ENCODE measurements around the gene ASTN2. TPM values are rescaled to one million over a fixed set of nuclear protein-coding genes. Genes with fewer than 3 reads are reported as not detected.

Gene ASTN2
- total and polyA plus RNA-seq, 7 experiments from 2014 or later, result 2.2 to 5.3 (median 4.0) TPM

- peaks cover 0 to 6% (median 4%) of the 10 kb centered on the region in 5 donors for H3K27me3 Mint-ChIP-seq
- CTCF ChIA-PET, result no interaction called here
- no peaks in the 10 kb centered on the region for H3K27me3 ChIP-seq (ENCODE audit: control insufficient read depth in 2 of 2, insufficient read depth in 2 of 2, low read length in 2 of 2)
- peaks cover 0 to 12% (median 4%) of the 10 kb centered on the region in 11 donors for H3K9me3 Mint-ChIP-seq
- intact Hi-C loops (cut with micrococcal nuclease), result no loop called here
- DNase-seq, result no peak
- no peaks in the 10 kb centered on the region for H3K4me1 Mint-ChIP-seq
- no peaks in the 10 kb centered on the region for H3K36me3 Mint-ChIP-seq
- no peaks in the 10 kb centered on the region for H3K9me3 ChIP-seq (ENCODE audit: control insufficient read depth in 2 of 3, low read length in 3 of 3)
- H3K4me1 ChIP-seq (ENCODE audit: control insufficient read depth in 2 of 2, insufficient read depth in 2 of 2, low read length in 2 of 2), result no peaks in the 10 kb centered on the region
- H3K36me3 ChIP-seq (ENCODE audit: control insufficient read depth in 2 of 3, insufficient read depth in 3 of 3, low read length in 3 of 3), result no peaks in the 10 kb centered on the region
- H3K27ac Mint-ChIP-seq, result no peak overlapping the region
- H3K4me3 Mint-ChIP-seq, result no peak overlapping the region
- no peak overlapping the region for H3K4me3 ChIP-seq (ENCODE audit: low read length)
- no peak for ATAC-seq
- POLR2A ChIA-PET, result no interaction called here
- H3K27ac ChIP-seq (ENCODE audit: low read depth, low read length), result no peak overlapping the region
Measured at GRCh38 chr9:116934131-116934530, 480.7 kb downstream of the ASTN2 start.

DNA sequence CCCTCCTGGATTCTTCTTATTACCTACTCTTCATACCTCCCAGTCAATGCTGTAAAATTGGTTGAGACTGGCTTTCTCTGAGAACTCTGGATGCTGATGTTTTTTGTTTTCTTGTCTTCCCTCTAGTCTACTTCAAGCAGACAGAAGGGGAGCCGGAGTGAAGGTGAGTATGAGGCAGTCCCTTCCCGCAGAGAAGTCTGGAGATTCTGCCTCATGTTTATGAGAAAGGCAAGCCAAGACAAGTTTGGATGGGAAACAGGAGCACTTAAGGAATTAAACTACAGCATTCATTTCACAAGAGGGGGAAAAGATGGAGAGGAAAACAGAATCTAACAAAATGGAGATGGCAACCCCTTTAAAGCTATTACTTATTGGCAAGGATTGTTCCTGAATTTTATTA lies 481.6 kb downstream of the ASTN2 start:
- Histone ChIP-seq H3K4me1 (ENCODE audit: control insufficient read depth in 2 of 2, insufficient read depth in 2 of 2, low read length in 2 of 2) (no peaks in the 10 kb centered on the region), H3K36me3 (ENCODE audit: control insufficient read depth in 2 of 3, insufficient read depth in 3 of 3, low read length in 3 of 3) (no peaks in the 10 kb centered on the region), H3K4me3 (ENCODE audit: low read length) (no peak overlapping the region), H3K9me3 (ENCODE audit: control insufficient read depth in 2 of 3, low read length in 3 of 3) (no peaks in the 10 kb centered on the region), H3K27ac (ENCODE audit: low read depth, low read length) (no peak overlapping the region), H3K27me3 (ENCODE audit: control insufficient read depth in 2 of 2, insufficient read depth in 2 of 2, low read length in 2 of 2) (no peaks in the 10 kb centered on the region)
- ATAC-seq (no peak), DNase-seq (no peak)
- CTCF ChIA-PET, result no interaction called here
- Mint-ChIP-seq H3K36me3 (no peaks in the 10 kb centered on the region), H3K27me3 (peaks cover 0 to 6% (median 4%) of the 10 kb centered on the region in 5 donors), H3K4me3 (no peak overlapping the region), H3K4me1 (no peaks in the 10 kb centered on the region), H3K9me3 (peaks cover 0 to 12% (median 4%) of the 10 kb centered on the region in 11 donors), H3K27ac (no peak overlapping the region)
- POLR2A ChIA-PET, result no interaction called here
- intact Hi-C loops (cut with micrococcal nuclease), result no loop called here

DNA sequence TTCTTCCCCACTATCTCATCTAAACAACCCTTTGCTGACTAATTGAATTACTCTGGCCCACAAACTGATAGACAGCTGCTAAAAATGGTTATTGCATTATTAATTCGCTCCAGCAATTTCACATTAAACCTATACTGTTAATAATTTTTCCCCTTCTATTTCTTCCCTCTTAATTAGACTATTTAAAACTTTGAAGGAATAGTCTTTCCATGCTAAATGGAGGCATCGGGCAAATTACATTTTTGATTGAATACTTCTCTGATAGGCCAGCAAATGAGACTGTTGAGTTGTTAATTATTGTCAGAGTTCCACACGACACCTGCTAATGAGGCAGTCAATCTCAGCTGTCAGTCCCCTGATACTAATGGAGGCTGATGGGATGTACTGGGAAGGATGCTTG lies 485.2 kb downstream of the ASTN2 start:
- no peaks in the 10 kb centered on the region for H3K27me3 ChIP-seq (ENCODE audit: control insufficient read depth in 2 of 2, insufficient read depth in 2 of 2, low read length in 2 of 2)
- Mint-ChIP-seq H3K36me3 (no peaks in the 10 kb centered on the region), H3K27ac (no peak overlapping the region), H3K4me3 (no peak overlapping the region), H3K4me1 (no peaks in the 10 kb centered on the region), H3K27me3 (peaks cover 0 to 6% (median 4%) of the 10 kb centered on the region in 5 donors), H3K9me3 (peaks cover 0 to 8% (median 0%) of the 10 kb centered on the region in 11 donors)
- H3K4me3 ChIP-seq (ENCODE audit: low read length), result no peak overlapping the region
- no peak overlapping the region for H3K27ac ChIP-seq (ENCODE audit: low read depth, low read length)
- CTCF ChIA-PET, result no interaction called here
- DNase-seq (no peak), ATAC-seq (no peak)
- POLR2A ChIA-PET, result no interaction called here
- H3K36me3 ChIP-seq (ENCODE audit: control insufficient read depth in 2 of 3, insufficient read depth in 3 of 3, low read length in 3 of 3), result no peaks in the 10 kb centered on the region
- intact Hi-C loops (cut with micrococcal nuclease), result no loop called here
- H3K9me3 ChIP-seq (ENCODE audit: control insufficient read depth in 2 of 3, low read length in 3 of 3), result no peaks in the 10 kb centered on the region
- H3K4me1 ChIP-seq (ENCODE audit: control insufficient read depth in 2 of 2, insufficient read depth in 2 of 2, low read length in 2 of 2), result no peaks in the 10 kb centered on the region

- no peak for DNase-seq
Measured at GRCh38 chr9:116928884-116929283, 486.0 kb downstream of the ASTN2 start.

DNA sequence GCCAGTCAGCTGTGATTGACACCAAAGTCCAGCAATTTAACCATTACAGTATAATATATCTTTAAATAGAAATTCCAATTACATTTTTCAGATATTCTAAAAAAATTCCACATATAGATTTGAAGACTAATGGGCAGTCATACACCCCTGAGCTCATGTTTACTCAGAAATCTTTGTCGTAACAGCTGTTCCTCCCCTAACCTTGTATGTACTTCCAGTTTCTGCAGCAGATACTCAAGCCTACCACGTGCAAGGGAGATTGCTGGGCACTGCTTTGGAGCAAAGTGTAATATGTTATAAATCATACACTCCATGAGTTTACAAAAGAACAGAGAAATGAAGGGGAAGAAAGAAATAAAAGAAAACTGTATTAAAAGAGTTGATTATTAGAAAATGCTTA lies 486.6 kb downstream of the ASTN2 start:
- Histone ChIP-seq H3K27ac (ENCODE audit: low read depth, low read length) (no peak overlapping the region), H3K4me3 (ENCODE audit: low read length) (no peak overlapping the region), H3K4me1 (ENCODE audit: control insufficient read depth in 2 of 2, insufficient read depth in 2 of 2, low read length in 2 of 2) (no peaks in the 10 kb centered on the region), H3K27me3 (ENCODE audit: control insufficient read depth in 2 of 2, insufficient read depth in 2 of 2, low read length in 2 of 2) (no peaks in the 10 kb centered on the region), H3K9me3 (ENCODE audit: control insufficient read depth in 2 of 3, low read length in 3 of 3) (no peaks in the 10 kb centered on the region), H3K36me3 (ENCODE audit: control insufficient read depth in 2 of 3, insufficient read depth in 3 of 3, low read length in 3 of 3) (no peaks in the 10 kb centered on the region)
- POLR2A ChIA-PET, result no interaction called here
- Mint-ChIP-seq H3K4me3 (no peak overlapping the region), H3K4me1 (no peaks in the 10 kb centered on the region), H3K27ac (no peak overlapping the region), H3K36me3 (no peaks in the 10 kb centered on the region), H3K9me3 (peaks cover 0 to 8% (median 1%) of the 10 kb centered on the region in 11 donors), H3K27me3 (peaks cover 0 to 12% (median 4%) of the 10 kb centered on the region in 5 donors)
- CTCF ChIA-PET, result no interaction called here
- DNase-seq (no peak), ATAC-seq (no peak)
- intact Hi-C loops (cut with micrococcal nuclease), result no loop called here

More at GRCh38 chr9:116928884-116929283, 486.0 kb downstream of the ASTN2 start:
- Histone ChIP-seq H3K4me3 (ENCODE audit: low read length) (no peak overlapping the region), H3K36me3 (ENCODE audit: control insufficient read depth in 2 of 3, insufficient read depth in 3 of 3, low read length in 3 of 3) (no peaks in the 10 kb centered on the region), H3K27me3 (ENCODE audit: control insufficient read depth in 2 of 2, insufficient read depth in 2 of 2, low read length in 2 of 2) (no peaks in the 10 kb centered on the region), H3K27ac (ENCODE audit: low read depth, low read length) (no peak overlapping the region), H3K9me3 (ENCODE audit: control insufficient read depth in 2 of 3, low read length in 3 of 3) (no peaks in the 10 kb centered on the region), H3K4me1 (ENCODE audit: control insufficient read depth in 2 of 2, insufficient read depth in 2 of 2, low read length in 2 of 2) (no peaks in the 10 kb centered on the region)
- Mint-ChIP-seq H3K4me3 (no peak overlapping the region), H3K36me3 (no peaks in the 10 kb centered on the region), H3K27ac (no peak overlapping the region), H3K27me3 (peaks cover 0 to 6% (median 4%) of the 10 kb centered on the region in 5 donors), H3K9me3 (peaks cover 0 to 8% (median 0%) of the 10 kb centered on the region in 11 donors), H3K4me1 (no peaks in the 10 kb centered on the region)
- no peak for ATAC-seq
- intact Hi-C loops (cut with micrococcal nuclease), result no loop called here
- CTCF ChIA-PET, result no interaction called here
- POLR2A ChIA-PET, result no interaction called here

DNA sequence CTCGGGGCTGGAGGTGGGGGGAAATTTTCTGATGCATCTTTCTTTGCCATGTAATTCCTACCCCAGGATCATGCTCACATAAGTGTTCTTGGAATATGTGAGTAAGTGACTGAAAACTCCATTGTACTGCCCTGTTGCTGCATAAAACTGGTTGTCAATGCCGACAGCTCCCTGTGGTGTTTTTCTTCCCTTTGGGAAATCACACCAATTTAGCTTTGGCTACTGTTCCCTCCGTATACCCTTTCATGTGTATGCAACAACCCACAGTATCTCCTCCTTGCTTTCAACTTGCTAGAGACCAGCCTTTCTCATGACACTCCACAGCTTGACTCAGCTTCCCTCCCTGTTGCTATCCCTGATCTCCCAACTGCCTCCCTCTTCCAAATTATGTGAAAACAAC lies 487.1 kb downstream of the ASTN2 start:
- H3K9me3 ChIP-seq (ENCODE audit: control insufficient read depth in 2 of 3, low read length in 3 of 3), result no peaks in the 10 kb centered on the region
- intact Hi-C loops (cut with micrococcal nuclease), result no loop called here
- Mint-ChIP-seq H3K27ac (no peak overlapping the region), H3K36me3 (no peaks in the 10 kb centered on the region), H3K4me1 (no peaks in the 10 kb centered on the region), H3K9me3 (peaks cover 0 to 8% (median 1%) of the 10 kb centered on the region in 11 donors), H3K4me3 (no peak overlapping the region), H3K27me3 (peaks cover 0 to 12% (median 4%) of the 10 kb centered on the region in 5 donors)
- no peak for ATAC-seq
- no peaks in the 10 kb centered on the region for H3K4me1 ChIP-seq (ENCODE audit: control insufficient read depth in 2 of 2, insufficient read depth in 2 of 2, low read length in 2 of 2)
- no peak overlapping the region for H3K27ac ChIP-seq (ENCODE audit: low read depth, low read length)
- ChIA-PET POLR2A (no interaction called here), CTCF (no interaction called here)
- no peaks in the 10 kb centered on the region for H3K27me3 ChIP-seq (ENCODE audit: control insufficient read depth in 2 of 2, insufficient read depth in 2 of 2, low read length in 2 of 2)
- H3K4me3 ChIP-seq (ENCODE audit: low read length), result no peak overlapping the region
- no peak for DNase-seq
- no peaks in the 10 kb centered on the region for H3K36me3 ChIP-seq (ENCODE audit: control insufficient read depth in 2 of 3, insufficient read depth in 3 of 3, low read length in 3 of 3)

GRCh38 chr9:116925121-116925520 lies 489.7 kb downstream of the ASTN2 start:
- Histone ChIP-seq H3K36me3 (ENCODE audit: control insufficient read depth in 2 of 3, insufficient read depth in 3 of 3, low read length in 3 of 3) (no peaks in the 10 kb centered on the region), H3K27ac (ENCODE audit: low read depth, low read length) (no peak overlapping the region), H3K4me1 (ENCODE audit: control insufficient read depth in 2 of 2, insufficient read depth in 2 of 2, low read length in 2 of 2) (no peaks in the 10 kb centered on the region), H3K27me3 (ENCODE audit: control insufficient read depth in 2 of 2, insufficient read depth in 2 of 2, low read length in 2 of 2) (no peaks in the 10 kb centered on the region), H3K9me3 (ENCODE audit: control insufficient read depth in 2 of 3, low read length in 3 of 3) (no peaks in the 10 kb centered on the region), H3K4me3 (ENCODE audit: low read length) (no peak overlapping the region)
- no peak for ATAC-seq
- H3K9me3 Mint-ChIP-seq, result peaks cover 0 to 4% (median 1%) of the 10 kb centered on the region in 11 donors
- no peaks in the 10 kb centered on the region for H3K36me3 Mint-ChIP-seq
- no peak overlapping the region for H3K4me3 Mint-ChIP-seq
- H3K4me1 Mint-ChIP-seq, result no peaks in the 10 kb centered on the region
- intact Hi-C loops (cut with micrococcal nuclease), result no loop called here
- POLR2A ChIA-PET, result no interaction called here
- no peak for DNase-seq
- CTCF ChIA-PET, result no interaction called here
- H3K27me3 Mint-ChIP-seq, result peaks cover 0 to 12% (median 0%) of the 10 kb centered on the region in 5 donors
- no peak overlapping the region for H3K27ac Mint-ChIP-seq
